Aortic smooth muscle cell (primary cell): ENCODE results near the gene PNMA8A. TPM values are rescaled to one million over a fixed set of nuclear protein-coding genes. Genes with fewer than 3 reads are reported as not detected.

ENCODE experiments used
- total RNA-seq: library from RNA; depleted of rRNA; stranded (reverse); fragments of >200 nt; gene quantifications from 2 replicates; pipeline ENCODE4 v1.2.3, GENCODE V29; 2014

Gene PNMA8A
- total RNA-seq, result 1.2 and 4.8 TPM in 2 replicates

GRCh38 chr19:46471116-46471733 is at the start of gene PNMA8A:
TSS of gene PNMA8A (minus strand) at chr19:46471563. CDS start at chr19:46471035, 528 bp downstream.

GRCh38 chr19:46495786-46496099 is 24.4 kb upstream of the PNMA8A start, which contains the start of gene PNMA8B:
TSS of gene PNMA8B (minus strand) at chr19:46495867. CDS start at chr19:46495465, 402 bp downstream.

GRCh38 chr19:46428239-46429135 is 42.9 kb downstream of the PNMA8A start, which contains the start of gene PNMA8C:
TSS of gene PNMA8C (minus strand) at chr19:46428936. CDS start at chr19:46428359, 577 bp downstream.

Other genes starting within 250 kb of the PNMA8A start
- not detected in 2 replicates for gene IGFL1, start 241.8 kb downstream of the PNMA8A start, total RNA-seq
- 0.40 and 1.1 TPM in 2 replicates for gene HIF3A, start 174.5 kb downstream of the PNMA8A start, total RNA-seq
- gene PPP5C, start 124.5 kb downstream of the PNMA8A start, total RNA-seq, result 54.1 and 75.4 TPM in 2 replicates
- 8.5 and 19.2 TPM in 2 replicates for gene CCDC8, start 58.0 kb downstream of the PNMA8A start, total RNA-seq
- gene PNMA8C, start 42.6 kb downstream of the PNMA8A start, total RNA-seq, result 0.44 and 1.5 TPM in 2 replicates
- gene PNMA8B, start 24.3 kb upstream of the PNMA8A start, total RNA-seq, result 1.5 and 2.1 TPM in 2 replicates
- 261 and 356 TPM in 2 replicates for gene CALM3, start 129.8 kb upstream of the PNMA8A start, total RNA-seq
- gene PTGIR, start 153.5 kb upstream of the PNMA8A start, total RNA-seq, result 61.6 and 62.9 TPM in 2 replicates
- gene GNG8, start 164.6 kb upstream of the PNMA8A start, total RNA-seq, result not detected in 2 replicates
- 3.2 and 7.5 TPM in 2 replicates for gene DACT3, start 189.6 kb upstream of the PNMA8A start, total RNA-seq
- gene PRKD2, start 245.6 kb upstream of the PNMA8A start, total RNA-seq, result 13.1 and 19.0 TPM in 2 replicates